ENCODE data around the gene MAP3K8. TPM values are rescaled to one million over a fixed set of nuclear protein-coding genes. Genes with fewer than 3 reads are reported as not detected.

MAP3K8 gene
- polyA plus RNA-seq, 4 donors, result 7.5 to 14.8 (median 9.0) TPM

- no peak for DNase-seq (ENCODE audit: low read depth in 4 of 4, low spot score in 3 of 4)
Measured at GRCh38 chr10:30481603-30482002, 47.6 kb downstream of the MAP3K8 start.

GRCh38 chr10:30488316-30488715, 54.3 kb downstream of the MAP3K8 start:
- no peak for DNase-seq (ENCODE audit: low read depth in 4 of 4, low spot score in 3 of 4)

- DNase-seq (ENCODE audit: low read depth in 4 of 4, low spot score in 3 of 4), result no peak
Measured at GRCh38 chr10:30489346-30489745, 55.4 kb downstream of the MAP3K8 start.

GRCh38 chr10:30490289-30491000, 56.5 kb downstream of the MAP3K8 start:
- no peak for DNase-seq (ENCODE audit: low read depth in 4 of 4, low spot score in 3 of 4)

GRCh38 chr10:30491204-30491915, 57.4 kb downstream of the MAP3K8 start:
- no peak for DNase-seq (ENCODE audit: low read depth in 4 of 4, low spot score in 3 of 4)

- no peak for DNase-seq (ENCODE audit: low read depth in 4 of 4, low spot score in 3 of 4)
Measured at GRCh38 chr10:30491916-30492515, 58.0 kb downstream of the MAP3K8 start.

GRCh38 chr10:30493609-30494530, 59.9 kb downstream of the MAP3K8 start:
- DNase-seq (ENCODE audit: low read depth in 4 of 4, low spot score in 3 of 4), result no peak

GRCh38 chr10:30494558-30494957, 60.6 kb downstream of the MAP3K8 start:
- DNase-seq (ENCODE audit: low read depth in 4 of 4, low spot score in 3 of 4), result no peak

GRCh38 chr10:30495687-30496086, 61.7 kb downstream of the MAP3K8 start:
- no peak for DNase-seq (ENCODE audit: low read depth in 4 of 4, low spot score in 3 of 4)

- DNase-seq (ENCODE audit: low read depth in 4 of 4, low spot score in 3 of 4), result no peak
Measured at GRCh38 chr10:30499816-30500215, 65.8 kb downstream of the MAP3K8 start.

GRCh38 chr10:30500534-30500933, 66.5 kb downstream of the MAP3K8 start:
- no peak for DNase-seq (ENCODE audit: low read depth in 4 of 4, low spot score in 3 of 4)

- no peak for DNase-seq (ENCODE audit: low read depth in 4 of 4, low spot score in 3 of 4)
Measured at GRCh38 chr10:30500963-30501504, 67.0 kb downstream of the MAP3K8 start.

GRCh38 chr10:30502266-30503060, 68.5 kb downstream of the MAP3K8 start:
- no peak for DNase-seq (ENCODE audit: low read depth in 4 of 4, low spot score in 3 of 4)

- no peak for DNase-seq (ENCODE audit: low read depth in 4 of 4, low spot score in 3 of 4)
Measured at GRCh38 chr10:30503700-30504266, 69.8 kb downstream of the MAP3K8 start.

GRCh38 chr10:30505543-30506298, 71.7 kb downstream of the MAP3K8 start:
- DNase-seq (ENCODE audit: low read depth in 4 of 4, low spot score in 3 of 4), result no peak

GRCh38 chr10:30509508-30509907, 75.5 kb downstream of the MAP3K8 start:
- no peak for DNase-seq (ENCODE audit: low read depth in 4 of 4, low spot score in 3 of 4)

GRCh38 chr10:30510184-30510931, 76.4 kb downstream of the MAP3K8 start:
- DNase-seq (ENCODE audit: low read depth in 4 of 4, low spot score in 3 of 4), result no peak

Data from left renal pelvis (tissue), 4 donors.